VCaP (cell line): ENCODE results near the gene APOE.
"Not testable (repeated sequence)": the region's sequence is repeated elsewhere in the genome, so short reads cannot be mapped to it uniquely, and the experiment has no call there.

Source experiments
- H3K27ac ChIP-seq: fragments of 450-650 bp; 2 replicates; pipeline ENCODE4 v1.5.1; 2017
- TF ChIP-seq, protein P1 (sequence below): fragments of 450-650 bp; conservative IDR thresholded peaks from 2 replicates; pipeline ENCODE4 v1.5.1; 2017; ENCODE audit warnings: mild to moderate bottlenecking, moderate library complexity

APOE gene

GRCh38 chr19:44887648-44888047, 17.9 kb upstream of the APOE start:
- no peak overlapping the region for H3K27ac ChIP-seq
- TF ChIP-seq, protein P1, sequence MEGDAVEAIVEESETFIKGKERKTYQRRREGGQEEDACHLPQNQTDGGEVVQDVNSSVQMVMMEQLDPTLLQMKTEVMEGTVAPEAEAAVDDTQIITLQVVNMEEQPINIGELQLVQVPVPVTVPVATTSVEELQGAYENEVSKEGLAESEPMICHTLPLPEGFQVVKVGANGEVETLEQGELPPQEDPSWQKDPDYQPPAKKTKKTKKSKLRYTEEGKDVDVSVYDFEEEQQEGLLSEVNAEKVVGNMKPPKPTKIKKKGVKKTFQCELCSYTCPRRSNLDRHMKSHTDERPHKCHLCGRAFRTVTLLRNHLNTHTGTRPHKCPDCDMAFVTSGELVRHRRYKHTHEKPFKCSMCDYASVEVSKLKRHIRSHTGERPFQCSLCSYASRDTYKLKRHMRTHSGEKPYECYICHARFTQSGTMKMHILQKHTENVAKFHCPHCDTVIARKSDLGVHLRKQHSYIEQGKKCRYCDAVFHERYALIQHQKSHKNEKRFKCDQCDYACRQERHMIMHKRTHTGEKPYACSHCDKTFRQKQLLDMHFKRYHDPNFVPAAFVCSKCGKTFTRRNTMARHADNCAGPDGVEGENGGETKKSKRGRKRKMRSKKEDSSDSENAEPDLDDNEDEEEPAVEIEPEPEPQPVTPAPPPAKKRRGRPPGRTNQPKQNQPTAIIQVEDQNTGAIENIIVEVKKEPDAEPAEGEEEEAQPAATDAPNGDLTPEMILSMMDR, result no peak

- H3K27ac ChIP-seq, result not testable (repeated sequence)
These were observed 17.3 kb upstream of the APOE start for GRCh38 chr19:44888335-44888734.

DNA sequence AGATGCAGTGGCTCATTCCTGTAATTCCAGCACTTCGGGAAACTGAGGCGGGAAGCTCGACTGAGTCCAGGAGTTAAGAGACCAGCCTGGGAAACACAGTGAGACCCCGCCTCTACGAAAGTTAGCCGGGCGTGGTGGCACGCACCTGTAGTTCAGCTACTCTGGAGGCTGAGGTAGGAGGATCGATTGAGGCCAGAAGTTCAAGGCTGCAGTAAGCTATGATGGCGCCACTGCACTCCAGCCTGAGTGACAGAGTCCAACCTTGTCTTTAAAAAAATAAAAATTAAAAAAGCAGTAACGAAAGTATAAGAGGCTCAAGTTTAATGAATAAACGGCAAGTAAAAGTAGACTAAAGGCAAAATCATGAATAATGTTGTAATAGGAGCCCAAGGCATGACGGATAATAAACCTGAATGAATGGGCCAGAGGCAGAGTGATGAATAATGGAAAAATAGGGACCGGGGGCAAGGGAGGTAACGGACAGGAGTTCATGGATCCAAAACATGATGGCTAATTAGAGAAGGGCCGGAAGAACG, 15.7 kb upstream of the APOE start:
- peak overlapping the region; percentile 95 for H3K27ac ChIP-seq

DNA sequence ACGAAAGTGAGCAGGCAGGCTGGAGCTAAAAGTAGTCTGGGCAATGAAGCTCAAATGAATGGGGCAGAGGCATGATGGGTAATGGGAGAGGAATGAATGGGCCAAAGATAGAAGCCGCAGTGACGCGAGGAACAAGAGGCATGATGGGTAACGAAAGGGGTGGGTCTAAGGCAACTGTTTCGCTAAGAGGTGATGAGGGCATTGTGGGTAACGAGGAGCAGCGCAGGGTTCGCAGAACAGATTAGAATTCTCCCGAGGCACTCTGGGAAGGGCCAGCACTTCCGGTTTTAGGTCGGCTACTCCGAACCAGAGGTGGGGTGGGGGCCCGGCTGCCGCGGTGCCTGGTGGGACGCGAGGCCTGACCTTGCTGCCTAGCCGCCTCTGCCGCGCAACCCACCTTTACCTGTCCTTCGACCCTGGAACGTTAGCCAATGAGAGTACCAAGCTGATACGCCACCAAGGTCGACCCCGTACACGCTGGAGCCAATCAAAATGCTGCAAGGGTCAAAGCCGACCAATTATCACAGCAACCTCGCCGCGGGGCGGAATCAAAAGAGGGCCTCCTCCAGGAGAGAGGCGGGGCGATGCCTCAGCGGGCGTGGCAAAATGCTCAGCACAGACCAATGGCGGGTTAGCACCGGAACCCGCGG, 15.1 kb upstream of the APOE start:
- TF ChIP-seq, protein P1, result no peak
- peak overlapping the region; percentile 95 for H3K27ac ChIP-seq

More for the DNA sequence above, 15.7 kb upstream of the APOE start:
- TF ChIP-seq, protein P1, result no peak

DNA sequence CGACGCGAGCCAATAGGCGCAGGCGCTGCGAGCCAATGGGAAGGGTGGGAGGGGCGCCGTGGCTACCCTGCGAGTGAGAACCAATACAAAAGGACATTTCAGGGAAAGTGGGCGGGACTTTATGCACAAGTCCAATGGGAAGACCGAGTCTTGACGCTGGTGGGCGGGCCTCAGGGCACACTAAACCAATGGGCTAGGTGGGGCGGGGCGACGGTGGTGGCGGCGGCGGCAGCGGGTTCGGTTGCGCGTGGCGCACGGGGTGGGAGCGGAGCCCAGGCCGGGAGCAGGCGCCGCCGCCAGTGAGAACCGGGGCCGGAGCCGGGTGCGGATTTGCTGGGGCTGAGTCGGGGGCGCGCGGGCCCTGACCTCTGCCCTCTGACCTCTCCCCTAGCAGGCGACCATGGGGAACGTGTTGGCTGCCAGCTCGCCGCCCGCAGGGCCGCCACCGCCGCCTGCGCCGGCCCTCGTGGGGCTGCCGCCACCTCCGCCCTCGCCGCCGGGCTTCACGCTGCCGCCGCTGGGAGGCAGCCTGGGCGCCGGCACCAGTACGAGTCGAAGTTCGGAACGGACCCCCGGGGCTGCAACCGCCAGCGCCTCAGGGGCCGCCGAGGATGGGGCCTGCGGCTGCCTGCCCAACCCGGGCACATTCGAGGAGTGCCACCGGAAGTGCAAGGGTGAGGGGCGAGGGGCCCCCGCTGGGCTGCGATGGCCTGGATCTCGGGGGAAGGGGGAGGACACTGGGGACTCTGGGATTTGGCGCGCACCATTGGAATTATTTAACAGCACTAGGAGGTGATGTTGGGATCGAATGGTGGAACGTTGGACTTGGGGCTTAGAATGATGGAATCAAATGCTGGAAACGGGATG, 14.3 kb upstream of the APOE start, which contains the start of gene TOMM40:
TOMM40 (plus strand) TSS at position 239 of the 867 bp plus-strand sequence; CDS start at position 401, 162 bp downstream.
- TF ChIP-seq, protein P1, result no peak; the same call in 1 of the 2 replicates

GRCh38 chr19:44892932-44893331, 12.7 kb upstream of the APOE start:
- peak overlapping the region; percentile 95; the same call in 1 of the 2 replicates for H3K27ac ChIP-seq
- TF ChIP-seq, protein P1, result no peak

More for the DNA sequence above, 14.3 kb upstream of the APOE start, which contains the start of gene TOMM40:
- peak within 1 kb of the TSS; percentile 95 for H3K27ac ChIP-seq

- H3K27ac ChIP-seq, result peak overlapping the region; percentile 95; the same call in 1 of the 2 replicates
- TF ChIP-seq, protein P1, result no peak
These were observed 12.1 kb upstream of the APOE start for GRCh38 chr19:44893332-44894051.
